ENCODE measurements around the gene MACIR.
A peak's percentile ranks its signal among the peaks of the same experiment; 100 is the strongest.

MACIR gene

DNA sequence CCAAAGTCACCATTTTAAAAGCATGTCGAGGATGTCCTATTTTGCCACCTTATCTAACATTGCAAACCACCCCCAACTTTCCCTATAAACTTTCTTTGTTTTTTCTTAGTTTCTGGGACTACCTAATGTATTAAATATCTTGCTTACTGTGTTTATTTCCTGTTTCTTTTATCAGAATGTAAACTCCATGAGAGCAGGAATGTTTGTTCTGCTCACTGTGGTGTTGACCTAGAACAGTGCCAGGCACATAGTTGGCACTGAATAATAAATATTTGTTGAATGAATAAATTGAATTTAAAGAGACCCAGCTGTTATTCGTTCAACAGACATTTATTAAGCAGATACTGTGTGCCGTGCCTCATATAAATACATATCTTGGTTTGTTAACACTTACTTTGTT lies 35.2 kb downstream of the MACIR start:
- DNase-seq, result no peak

DNA sequence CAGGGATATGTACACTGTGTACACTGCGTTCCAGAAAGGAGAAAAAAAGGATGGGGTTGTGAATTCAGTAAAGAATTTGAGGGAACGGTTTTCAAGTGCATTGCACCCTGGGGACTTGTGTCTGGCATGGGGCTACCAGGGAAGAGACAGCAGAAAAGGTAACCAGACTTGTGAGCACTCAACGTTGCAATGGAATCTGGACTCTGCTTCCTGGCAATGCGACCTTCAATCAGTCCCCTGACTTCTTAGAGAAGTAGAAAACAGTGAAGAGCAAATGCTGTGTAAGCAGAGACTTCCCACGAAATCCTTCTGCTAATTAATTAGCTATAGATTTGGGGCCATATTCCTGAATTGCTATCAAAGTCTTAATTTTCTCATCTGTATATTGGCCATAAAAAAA lies 36.3 kb downstream of the MACIR start:
- no peak for DNase-seq

DNA sequence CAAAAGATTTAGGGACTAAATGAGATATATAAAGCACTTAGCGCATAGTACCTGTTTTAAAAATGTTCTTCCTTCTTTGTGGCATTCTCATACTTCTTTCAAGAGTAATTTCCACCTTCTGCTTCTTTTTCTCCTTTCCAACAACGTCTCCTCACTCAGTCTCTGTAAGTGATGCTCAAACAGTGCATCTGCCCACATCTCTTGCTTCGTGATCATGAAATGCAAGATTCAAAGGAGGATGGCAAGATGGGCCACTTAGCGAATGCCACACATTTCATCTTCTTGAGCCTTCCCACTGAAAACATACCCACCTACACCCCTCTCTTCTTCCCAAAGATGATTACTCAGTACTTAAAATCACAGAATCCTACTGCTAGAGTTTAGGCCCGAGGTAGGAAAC lies 36.9 kb downstream of the MACIR start:
- no peak for DNase-seq

DNA sequence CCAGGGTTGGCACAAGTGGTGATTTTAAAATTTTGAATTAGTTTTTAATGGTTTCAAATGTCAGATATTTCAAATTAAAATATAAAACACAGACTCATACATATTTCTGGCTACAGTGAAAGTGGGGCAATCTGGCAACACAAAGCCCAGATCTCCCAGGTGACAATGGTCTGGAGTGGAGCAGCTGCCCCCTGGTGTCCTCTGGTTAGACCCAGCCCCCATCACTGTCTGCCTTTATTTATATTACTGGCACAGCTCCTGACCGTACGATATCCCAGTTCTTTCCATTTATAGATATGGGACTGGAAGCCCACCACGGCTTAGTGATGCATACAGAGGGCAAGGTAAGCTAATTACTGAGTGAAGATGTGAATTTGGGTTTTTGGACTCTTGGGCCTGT lies 37.3 kb downstream of the MACIR start:
- no peak for DNase-seq

DNA sequence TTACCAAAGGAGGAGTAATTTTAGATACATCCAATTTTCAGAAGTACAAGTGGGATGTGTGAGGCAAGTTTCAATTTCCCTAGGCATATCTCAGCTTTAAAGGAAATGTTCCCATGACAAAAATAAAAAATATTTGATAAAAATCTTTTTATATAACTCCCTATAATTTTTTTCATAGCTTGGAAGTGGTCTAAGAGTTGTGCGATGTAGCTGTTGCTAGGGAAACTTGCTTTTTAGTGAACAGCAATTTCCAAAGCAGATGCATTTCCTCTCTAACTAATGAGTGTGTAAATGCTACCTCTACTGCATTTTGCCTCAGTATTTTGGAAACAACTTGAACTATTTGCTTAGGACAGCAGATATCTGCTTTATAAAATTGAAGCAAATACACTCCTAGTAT lies 39.6 kb downstream of the MACIR start:
- no peak for DNase-seq

DNA sequence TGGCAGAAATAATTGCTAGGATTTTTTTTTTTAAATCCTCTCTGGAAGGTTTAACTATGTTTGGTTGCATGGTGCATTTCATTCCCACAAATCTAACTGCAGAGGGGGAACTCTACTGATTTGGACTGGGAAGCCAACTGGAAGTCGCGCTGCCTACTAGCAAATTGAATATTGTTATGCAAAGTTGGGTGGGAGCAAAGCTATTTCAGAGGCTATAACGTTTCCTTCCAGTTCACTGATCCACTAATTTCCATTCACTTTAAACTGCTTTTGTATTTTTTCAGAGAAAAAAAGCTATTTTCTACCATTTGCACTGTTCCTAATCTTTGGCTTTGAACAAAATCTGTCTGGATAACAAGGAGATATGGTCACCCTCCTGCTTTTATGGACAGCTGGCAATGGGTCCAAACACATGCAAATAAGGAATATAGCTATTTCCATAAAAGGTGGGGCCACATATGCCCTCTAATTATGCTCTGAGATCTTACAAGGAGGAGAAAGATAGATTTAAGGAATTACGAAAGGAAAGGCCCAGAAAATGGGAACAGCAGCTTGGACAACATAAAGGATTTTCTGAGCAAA lies 40.1 kb downstream of the MACIR start:
- peak; percentile 28 to 42 for DNase-seq

DNA sequence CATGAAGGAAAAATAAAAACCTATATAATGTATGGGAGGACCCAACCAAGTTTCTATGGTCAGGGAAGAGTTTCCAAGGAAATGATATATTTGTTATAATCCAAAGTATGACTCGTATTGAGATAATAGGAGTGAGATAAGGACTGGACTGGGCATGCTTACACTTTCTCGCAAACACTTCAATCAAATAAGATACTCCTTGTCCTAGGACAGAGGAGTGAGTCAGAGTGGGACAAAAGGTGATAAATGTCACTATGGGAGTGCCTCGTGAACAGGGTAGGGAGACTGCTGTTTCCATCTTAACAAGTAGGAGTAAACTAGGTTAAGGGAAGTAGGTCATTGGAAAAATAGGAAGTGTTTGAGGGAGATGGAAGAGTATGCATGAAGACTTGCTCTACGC lies 47.2 kb downstream of the MACIR start:
- no peak for DNase-seq

DNA sequence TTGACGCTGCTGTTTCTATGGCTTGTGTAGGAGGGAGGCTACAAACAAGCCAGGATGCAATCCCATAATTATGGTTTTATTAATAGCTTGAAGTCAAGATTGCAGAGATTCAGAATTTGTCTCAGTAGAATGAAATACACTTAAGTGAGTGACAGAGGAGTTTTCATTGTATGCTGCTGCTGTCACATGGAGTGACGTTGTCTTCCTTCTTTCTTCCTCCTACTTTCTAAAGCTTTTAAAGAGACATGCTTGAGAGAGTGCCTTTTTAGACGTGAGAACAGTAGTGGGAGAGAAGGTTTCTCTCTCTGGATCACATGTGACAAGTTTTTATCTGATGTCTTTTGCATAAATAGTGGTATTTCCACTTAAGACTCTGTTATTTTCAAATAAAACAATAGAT lies 48.9 kb downstream of the MACIR start:
- no peak for DNase-seq

DNA sequence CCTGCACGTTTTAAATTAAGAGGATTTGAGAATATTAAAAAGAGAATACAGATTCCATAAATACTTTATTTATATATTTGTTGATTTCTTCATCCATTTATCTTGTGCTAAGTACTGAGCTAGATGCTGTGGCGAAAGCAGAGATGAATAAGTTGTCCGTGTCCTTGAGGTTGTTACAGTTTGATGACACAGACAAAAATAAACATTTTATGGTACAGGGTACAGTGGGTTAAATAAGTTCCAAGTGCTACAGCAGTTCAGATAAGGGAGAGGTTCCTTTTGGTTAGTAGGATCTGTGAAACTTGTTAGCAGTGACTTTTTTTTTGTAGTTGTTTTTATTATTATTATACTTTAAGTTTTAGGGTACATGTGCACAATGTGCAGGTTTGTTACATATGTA lies 50.2 kb downstream of the MACIR start:
- no peak for DNase-seq

DNA sequence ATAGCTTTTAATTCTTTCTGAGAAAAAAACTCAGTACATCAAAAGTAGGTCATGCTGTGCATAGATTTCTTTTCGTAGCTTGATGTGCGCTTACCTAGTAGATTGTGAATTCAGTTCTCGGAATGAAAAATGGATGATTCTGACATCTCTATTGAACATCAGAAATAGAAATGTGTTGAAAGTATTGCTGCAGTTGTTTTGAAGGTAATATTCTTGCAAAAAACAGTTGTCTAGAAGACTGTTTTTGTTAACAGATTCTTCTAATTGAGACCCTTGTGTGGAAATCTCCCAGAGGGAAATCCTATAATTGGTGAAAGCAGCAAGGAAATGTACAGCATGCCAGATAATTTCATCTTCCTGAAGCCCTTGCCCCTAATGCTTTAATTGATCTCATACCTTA lies 54.5 kb downstream of the MACIR start:
- no peak for DNase-seq

DNA sequence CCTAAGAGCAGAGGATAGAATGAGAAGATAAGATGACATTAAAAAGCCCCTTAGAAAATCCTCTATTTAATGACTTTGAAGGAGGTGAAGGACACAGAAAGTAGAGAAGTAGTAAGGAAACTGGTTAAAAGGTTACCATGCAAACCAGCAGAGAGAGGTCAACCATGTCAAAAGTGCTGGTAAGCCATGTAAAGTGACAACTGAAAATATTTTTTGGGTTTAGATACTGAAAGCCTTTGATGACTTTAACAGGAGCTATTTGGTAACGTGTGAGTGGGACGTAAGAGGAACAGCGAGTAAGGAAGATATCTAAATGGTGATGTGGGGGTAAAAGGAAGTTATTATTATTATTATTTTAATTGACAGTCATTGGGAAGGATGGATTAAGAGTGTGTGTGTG lies 56.9 kb downstream of the MACIR start:
- DNase-seq, result no peak

DNA sequence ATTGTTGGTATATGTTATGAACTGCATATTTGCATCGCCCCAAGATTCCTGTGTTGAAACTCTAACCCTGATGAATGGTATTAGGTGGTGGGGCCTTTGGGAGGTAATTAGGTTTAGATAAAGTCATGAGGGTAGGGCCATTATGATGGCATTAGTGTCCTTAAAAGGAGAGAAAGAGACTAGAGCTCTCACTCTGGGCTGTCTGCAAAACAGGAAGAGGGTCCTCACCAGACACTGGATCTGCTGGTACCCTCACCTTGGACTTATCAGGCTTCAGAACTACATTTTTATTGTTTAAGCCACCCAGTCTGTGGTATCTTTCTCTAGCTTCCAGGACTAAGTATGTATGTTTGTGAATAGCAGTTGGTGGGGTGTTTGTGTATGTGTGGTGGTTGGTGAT lies 68.9 kb downstream of the MACIR start:
- no peak for DNase-seq

DNA sequence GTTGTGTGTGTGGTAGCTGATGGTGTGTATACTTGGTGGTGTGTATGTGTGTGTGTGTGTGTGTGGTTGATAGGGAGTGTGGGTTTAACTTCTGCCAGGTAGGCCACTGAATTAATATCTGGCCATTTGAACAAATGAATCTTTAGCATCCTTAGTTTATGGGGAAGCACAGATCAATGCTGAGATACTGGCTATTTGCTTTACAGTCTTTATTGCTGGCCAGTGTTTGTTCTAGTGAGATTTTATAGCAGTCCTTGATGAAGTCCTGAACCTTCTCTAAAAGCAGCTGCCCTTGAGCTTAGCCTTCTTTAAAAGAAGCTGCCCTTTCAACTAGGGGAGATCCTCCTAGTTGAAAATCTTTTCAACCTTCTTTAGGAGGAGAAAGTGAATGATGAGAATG lies 69.3 kb downstream of the MACIR start:
- no peak for DNase-seq
